Left lobe of liver (tissue), 2 donors: ENCODE data around the gene SHISAL2A. TPM values are rescaled to one million over a fixed set of nuclear protein-coding genes. Genes with fewer than 3 reads are reported as not detected.
"Not testable (repeated sequence)": the region's sequence is repeated elsewhere in the genome, so short reads cannot be mapped to it uniquely, and the experiment has no call there.

Experiments used
- ATAC-seq: fragments of 200-7000 bp; cut with Tn5 transposase; one replicate; pipeline ENCODE4 v1.9.1; 2020; ENCODE audit warnings: mild to moderate bottlenecking, moderate library complexity
- DNase-seq: peaks from one replicate; pipeline ENCODE4 v3.0.0-alpha.2; 2020; ENCODE audit warnings: low spot score
- total RNA-seq: library from RNA; stranded (reverse); gene quantifications from one replicate; pipeline ENCODE4 v1.2.1, GENCODE V29; 2021
- donor health status: DM: no; HTN: no; CAD: no; lungs with moderate emphysema.
- donor health status: DM: no; HTN: yes; CAD: no.

The SHISAL2A gene
- total RNA-seq, 1 donor from 2014 or later: 0.23 TPM

DNA sequence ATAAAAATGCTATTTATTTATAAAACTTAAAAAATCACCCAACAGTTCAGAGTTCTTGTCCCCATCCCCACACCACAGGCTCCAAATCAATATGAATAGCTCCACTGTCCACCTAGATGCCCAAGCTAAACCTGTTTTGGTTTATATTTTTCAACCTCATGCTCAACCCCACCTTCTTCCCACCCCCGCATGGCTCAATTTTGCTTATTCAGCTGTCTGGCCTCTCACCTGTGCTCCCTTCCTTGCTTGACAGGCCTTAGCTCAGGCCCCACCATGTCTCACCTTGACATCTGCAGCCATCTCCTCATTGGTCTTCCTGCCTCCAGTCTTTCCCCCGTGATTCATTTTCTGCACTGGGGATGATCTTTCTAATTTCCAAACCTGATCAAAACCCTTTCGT, 47.4 kb downstream of the SHISAL2A start:
- DNase-seq (no peak), ATAC-seq (no peak)

DNA sequence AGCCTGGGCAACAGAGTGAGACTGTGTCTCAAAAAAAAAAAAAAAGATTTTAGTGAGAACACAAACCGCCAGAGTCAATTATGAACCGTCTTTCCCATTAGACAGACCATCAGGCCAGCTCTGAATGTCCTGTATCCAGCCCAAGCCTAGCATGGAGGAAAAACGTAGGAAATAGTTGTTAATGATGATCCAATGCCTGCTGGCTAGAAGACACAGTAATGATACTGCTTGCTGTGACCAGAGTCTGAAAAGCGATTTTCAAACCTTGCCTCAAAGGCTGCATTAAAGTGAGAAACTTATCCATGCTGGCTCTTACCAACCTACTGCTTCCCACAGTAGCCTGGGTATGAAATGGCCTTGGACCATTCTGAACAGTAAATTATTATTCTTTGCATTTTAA, 48.2 kb downstream of the SHISAL2A start:
- ATAC-seq: no peak
- no peak for DNase-seq

DNA sequence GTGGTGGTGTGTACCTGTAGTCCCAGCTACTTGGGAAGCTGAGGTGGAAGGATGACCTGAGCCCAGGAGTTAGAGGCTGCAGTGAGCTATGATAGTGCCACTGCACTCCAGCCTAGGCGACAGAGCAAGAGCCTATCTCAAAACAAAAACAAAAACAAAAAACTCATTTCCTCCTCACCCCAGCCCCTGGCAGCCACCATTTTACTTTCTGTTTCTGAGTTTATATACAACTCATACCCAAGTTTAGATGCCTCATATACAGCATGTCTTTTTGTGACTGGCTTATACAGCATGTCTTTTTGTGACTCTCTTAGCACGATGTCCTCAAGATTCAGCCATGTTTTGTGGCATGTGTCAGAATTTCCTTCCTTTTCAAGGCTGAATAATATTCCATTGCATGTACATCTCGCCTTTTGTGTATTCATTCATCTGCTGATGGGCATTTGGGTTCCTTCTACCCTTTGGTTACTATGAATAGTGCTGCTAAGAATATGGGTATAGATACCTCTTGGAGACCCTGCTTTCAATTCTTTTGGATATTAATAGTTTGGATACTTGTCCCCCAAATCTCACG, 50.5 kb downstream of the SHISAL2A start:
- DNase-seq: no peak
- no peak for ATAC-seq

DNA sequence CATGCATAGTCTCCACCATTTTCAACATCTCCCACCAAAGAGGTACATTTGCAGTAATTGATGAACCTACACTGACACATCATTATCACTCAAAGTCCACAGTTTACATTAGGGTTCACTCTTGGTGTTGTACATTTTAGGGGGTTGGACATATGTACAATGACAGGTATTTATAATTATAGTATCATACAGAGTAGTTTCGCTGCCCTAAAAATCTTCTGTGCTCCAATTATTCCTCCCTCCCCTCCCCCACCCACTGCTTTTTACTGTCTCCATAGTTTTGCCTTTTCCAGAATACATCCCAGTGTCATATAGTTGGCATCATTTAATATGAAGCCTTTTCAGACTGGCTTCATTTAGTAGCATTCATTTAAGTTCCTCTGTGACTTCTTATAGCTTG, 51.6 kb downstream of the SHISAL2A start:
- ATAC-seq (no peak), DNase-seq (no peak)

DNA sequence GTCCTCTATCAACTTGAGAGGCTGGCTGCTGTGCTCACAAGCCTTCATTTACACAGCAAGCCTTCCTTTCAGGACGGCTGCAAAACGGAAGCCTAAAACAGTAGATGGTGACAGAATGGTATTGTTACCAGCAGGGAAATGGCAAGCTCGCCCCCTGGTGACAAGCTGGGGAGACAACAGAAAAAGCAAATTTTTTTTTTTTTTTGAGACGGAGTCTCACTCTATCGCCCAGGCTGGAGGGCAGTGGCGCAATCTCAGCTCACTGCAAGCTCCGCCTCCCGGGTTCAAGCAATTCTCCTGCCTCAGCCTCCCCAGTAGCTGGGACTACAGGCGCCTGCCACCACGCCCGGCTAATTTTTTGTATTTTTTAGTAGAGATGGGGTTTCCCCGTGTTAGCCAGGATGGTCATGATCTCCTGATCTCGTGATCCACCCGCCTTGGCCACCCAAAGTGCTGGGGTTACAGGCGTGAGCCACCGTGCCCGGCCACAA, 53.3 kb downstream of the SHISAL2A start:
- ATAC-seq (peak; percentile 95), DNase-seq (peak; percentile 70)

DNA sequence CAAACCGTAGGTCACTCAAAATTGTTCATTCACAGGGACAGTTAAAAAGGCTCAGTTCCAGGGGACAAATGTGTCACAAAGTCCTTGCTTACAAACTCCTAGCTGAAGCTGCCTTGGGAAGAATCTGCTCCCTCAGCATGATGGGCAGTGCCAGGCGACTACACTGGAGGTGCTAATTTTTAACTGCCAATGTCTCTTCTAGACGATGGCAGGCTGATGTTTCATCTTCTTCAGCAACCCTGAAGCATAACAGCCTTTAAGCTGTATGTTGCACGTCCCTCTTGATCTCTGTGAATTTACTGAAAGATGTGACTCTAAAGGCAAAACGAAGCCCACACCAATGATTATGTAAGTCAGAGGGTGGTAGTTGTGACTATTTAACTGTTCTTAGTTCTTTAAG, 53.9 kb downstream of the SHISAL2A start:
- DNase-seq: no peak
- no peak for ATAC-seq

DNA sequence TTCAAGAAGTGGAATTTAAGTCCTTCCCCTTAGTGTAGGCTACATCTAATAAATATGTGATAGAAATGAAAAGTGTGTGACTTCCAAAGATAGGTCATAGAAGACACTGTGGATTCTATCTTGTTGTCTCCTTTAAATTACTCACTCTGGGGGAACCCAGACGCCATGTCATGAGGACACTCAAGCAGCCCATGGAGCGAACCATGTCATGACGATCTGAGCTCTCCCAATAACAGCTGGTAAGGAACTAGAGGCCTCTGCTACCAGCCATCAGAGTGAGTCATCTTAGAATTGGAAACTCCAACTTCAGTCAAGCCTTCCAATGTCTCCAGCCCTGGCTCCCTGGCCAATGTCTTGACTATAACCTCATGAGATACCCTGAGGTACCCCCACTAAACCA, 58.9 kb downstream of the SHISAL2A start:
- ATAC-seq (no peak), DNase-seq (no peak)

DNA sequence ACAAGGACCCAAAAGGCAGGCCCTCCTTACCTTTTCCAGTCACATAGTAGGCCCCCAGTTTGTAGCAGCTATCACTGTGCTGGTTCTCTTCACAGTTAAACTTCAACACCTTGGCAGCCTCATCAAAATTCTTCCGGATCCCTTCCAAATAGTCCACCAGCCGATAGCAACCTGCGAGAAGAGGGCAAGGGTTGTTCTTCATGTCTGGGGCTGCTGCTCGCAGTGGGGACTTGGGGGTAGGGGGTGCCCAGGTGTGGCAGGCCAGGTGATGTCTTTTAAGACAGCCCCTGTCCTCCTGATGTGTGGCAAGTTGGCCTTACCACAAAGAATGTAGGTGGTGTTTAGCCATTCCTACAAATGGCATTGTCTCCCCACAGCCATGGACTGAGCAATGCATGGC, 59.7 kb downstream of the SHISAL2A start:
- ATAC-seq (peak; percentile 65), DNase-seq (no peak)

DNA sequence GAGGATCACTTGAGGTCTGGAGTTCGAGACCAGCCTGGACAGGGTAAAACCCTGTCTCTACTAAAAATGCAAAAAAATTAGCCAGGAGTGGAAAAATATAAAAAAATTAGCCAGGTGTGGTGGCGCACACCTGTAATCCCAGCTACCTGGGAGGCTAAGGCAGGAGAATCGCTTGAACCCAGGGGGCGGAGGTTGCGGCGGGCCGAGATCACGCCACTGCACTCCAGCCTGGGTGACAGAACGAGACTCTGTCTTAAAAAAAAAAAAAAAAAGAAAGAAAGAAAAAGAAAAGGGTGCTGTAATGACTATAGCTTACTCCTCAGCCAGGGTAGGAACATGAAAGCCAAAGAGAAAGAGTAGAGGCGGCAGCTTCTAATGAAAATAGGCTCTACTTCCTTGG, 60.4 kb downstream of the SHISAL2A start:
- not testable (repeated sequence) for DNase-seq, ATAC-seq

DNA sequence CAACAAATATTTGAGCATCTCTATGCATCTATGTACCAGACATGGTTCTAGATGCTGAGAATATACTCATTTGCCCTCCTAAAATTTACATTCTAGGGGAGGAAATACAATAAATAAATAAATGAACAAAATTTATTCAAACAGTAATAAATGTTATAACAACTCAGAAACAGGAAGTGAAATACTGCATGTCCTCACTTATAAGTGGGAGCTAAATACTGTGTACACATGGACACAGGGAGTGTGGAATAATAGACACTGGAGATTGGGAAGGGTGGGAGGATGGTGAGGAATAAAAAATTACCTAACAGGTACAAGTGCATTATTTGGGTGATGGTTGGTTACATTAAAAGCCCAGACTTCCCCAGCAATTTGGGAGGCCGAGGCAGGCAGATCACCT, 60.9 kb downstream of the SHISAL2A start:
- no peak for ATAC-seq
- no peak for DNase-seq

DNA sequence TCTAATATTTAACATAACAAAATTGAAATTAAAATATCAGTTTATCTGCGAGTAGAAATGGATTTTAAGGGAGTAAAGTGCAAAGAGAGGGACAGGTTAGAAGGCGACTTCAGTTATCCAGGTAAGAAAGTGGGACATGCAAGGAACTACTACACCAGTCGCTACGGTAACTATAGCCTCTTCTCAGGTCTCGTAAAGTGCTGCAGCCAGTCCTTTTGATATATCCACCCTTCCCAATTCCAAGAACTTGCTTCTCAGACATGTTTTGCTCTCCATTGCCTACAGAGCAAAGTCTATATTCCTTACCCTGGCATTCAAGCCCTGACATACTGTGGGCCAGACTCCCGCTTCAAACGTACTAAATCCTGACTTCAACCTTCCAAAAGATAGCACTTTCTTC, 62.7 kb downstream of the SHISAL2A start:
- no peak for DNase-seq
- no peak for ATAC-seq

DNA sequence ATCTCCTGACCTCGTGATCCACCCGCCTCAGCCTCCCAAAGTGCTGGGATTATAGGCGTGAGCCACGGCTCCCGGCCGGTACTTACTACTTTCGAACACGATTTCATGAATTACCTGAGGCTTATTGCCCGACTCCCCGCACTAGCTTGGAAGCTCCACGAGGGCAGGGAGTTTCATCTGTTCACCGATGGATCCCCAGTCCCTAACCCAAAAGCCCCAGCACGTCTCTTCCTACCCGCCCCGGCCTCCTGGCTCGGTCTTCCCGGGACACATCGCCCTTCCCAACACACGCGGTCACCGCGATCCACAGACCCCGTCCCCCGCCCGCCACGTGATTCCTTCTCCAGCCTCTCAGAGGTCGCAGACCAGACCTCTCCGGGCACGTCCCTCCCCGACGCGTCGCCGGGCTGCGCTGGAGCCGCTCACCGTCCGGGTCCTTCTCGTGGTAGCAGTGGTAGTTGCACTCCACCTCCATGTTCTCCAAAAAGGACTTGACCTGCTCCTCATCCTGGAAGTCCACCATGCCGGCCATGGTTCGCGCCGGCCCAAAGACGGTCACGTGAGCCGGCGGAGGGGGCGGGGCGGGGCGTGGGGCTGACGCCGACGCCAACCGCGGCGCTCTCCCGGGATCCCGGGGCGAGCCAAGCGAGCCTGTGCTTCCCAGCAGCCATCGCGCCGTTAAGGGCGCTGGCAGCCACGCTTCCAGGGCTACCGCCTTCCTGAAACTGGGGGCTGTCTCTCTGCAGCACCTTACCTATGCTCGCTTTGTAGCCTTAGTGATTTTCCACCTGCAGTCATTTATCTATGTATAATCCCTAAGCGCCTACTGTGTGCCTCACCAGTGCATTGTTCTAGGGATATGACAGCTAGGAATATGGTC, 65.1 kb downstream of the SHISAL2A start, which contains the start of gene COA7:
TSS of gene COA7 (minus strand) at position 553 of the 880 bp plus-strand sequence. CDS start at position 532, 21 bp downstream.
- peak; percentile 91 for DNase-seq
- ATAC-seq: peak; percentile 76

DNA sequence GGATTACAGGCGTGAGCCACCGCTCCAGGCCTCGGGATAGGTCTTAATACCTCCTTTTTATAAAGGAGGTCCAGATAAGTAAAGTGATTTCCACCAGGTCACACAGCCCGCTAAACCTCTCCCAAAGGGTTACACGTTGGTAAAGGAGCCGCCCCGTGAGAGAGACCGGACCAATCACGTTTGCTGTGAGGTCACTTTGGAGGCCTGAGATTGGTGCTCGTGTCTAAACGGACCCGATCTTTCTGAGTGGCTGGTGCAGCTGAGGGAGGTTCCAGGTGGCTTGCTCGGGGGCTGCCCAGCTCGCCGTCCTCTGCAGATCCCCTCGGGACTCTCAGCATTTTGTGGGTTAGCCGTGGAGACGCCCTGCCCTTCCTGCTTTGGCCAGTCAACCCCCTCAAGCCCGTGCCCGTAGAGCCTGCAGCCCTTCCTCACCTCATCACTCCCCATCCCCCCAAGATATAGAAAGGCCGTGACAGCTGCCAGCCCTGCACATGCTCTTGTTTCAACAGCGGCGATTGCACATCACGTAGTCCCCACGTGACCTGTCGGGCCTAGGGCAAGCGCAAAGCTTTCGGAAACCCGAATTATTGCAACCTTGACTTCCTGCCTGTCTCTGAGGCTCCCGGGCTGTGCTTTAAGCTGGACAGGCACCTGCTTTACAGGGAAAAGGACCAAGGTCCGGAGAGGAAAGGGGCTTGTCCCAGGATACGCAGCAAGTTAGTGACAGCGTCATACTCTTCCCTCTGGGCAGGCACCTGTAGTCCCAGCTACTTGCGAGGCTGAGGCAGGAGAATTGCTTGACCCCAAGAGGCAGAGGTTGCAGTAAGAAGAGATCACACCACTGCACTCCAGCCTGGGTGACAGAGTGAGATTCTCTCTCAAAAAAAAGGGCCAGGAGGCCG, 70.2 kb downstream of the SHISAL2A start:
- ATAC-seq: peak; percentile 73
- DNase-seq: peak; percentile 96

DNA sequence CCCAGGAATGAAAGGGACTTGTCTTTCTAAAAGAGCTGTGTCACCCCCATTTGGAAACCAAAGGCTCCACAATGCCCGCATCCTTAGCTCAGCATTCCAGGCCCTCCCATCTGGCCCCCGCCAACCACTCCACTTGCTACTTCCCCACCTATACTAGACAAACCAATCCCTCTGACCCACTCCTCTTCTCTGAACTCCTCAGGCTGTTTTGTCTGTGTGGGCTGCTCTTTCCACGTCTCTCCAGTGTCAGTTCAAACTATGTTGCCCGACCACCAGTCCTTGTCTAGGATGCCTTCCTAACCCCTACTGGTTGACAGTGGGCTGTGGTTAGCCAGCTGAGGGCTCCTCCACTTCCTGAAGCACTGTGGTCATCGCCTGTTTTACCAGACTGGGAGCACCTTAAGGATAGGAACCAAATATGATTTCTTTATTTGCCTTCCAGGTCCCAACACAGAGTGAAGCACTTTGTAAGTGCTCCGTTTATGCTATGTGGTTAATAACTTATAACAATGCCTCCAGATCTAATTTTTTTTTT, 73.2 kb downstream of the SHISAL2A start:
- no peak for ATAC-seq
- no peak for DNase-seq

Other genes starting within 250 kb of the SHISAL2A start
- gene ORC1, start 228.7 kb upstream of the SHISAL2A start, total RNA-seq: 0.38 TPM
- 11.8 TPM for gene PRPF38A, start 228.6 kb upstream of the SHISAL2A start, total RNA-seq
- gene TUT4, start 80.1 kb upstream of the SHISAL2A start, total RNA-seq: 22.5 TPM
- 2.1 TPM for gene GPX7, start 30.8 kb upstream of the SHISAL2A start, total RNA-seq
- 16.9 TPM for gene COA7, start 65.2 kb downstream of the SHISAL2A start, total RNA-seq
- gene ZYG11B, start 93.3 kb downstream of the SHISAL2A start, total RNA-seq: 35.5 TPM
- gene ZYG11A, start 209.6 kb downstream of the SHISAL2A start, total RNA-seq: 0.40 TPM